Endothelial cell of umbilical vein (primary cell): Measurements from ENCODE around the gene FAM193A.

Experiments used
- CTCF ChIP-seq, 2 donors: IDR thresholded peaks; 1 replicate in 1 of 2; 2 replicates in 1 of 2; pipeline ENCODE4 v1.5.1; 2011; ENCODE audit warnings: low read length in 2 of 2, mild to moderate bottlenecking in 2 of 2, moderate library complexity in 2 of 2, control low read depth in 1 of 2, inconsistent platforms in 1 of 2, low read depth in 1 of 2; ENCODE audit not compliant: insufficient read depth in 1 of 2; ENCODE audit errors: extremely low read depth in 1 of 2
- EZH2 ChIP-seq: IDR thresholded peaks from 2 replicates; pipeline ENCODE4 v1.6.1; 2012; ENCODE audit warnings: borderline replicate concordance, low read depth, mild to moderate bottlenecking, moderate library complexity, low read length, inconsistent platforms; ENCODE audit not compliant: severe bottlenecking
- FOS ChIP-seq: IDR thresholded peaks from 2 replicates; pipeline ENCODE4 v1.6.1; 2011; ENCODE audit warnings: mild to moderate bottlenecking, low read length, moderate library complexity, borderline replicate concordance; ENCODE audit not compliant: insufficient read depth
- MAX ChIP-seq: IDR thresholded peaks from 2 replicates; pipeline ENCODE4 v1.6.1; 2011; ENCODE audit not compliant: insufficient read depth, insufficient read length
- MYC ChIP-seq: IDR thresholded peaks from one replicate; pipeline ENCODE4 v1.6.1; 2011; ENCODE audit warnings: mild to moderate bottlenecking, low read depth, low read length
- POLR2A ChIP-seq: IDR thresholded peaks from 2 replicates; pipeline ENCODE4 v1.6.1; 2012; ENCODE audit warnings: low read depth, mild to moderate bottlenecking, control low read depth, low read length
- POLR2AphosphoS5 ChIP-seq: IDR thresholded peaks from 2 replicates; pipeline ENCODE4 v1.6.1; 2012; ENCODE audit warnings: low read depth, mild to moderate bottlenecking, control low read depth, low read length, moderate library complexity; ENCODE audit not compliant: insufficient read depth

- TF ChIP-seq CTCF (IDR thresholded peaks at IDR 0.05; ENCODE audit: extremely low read depth in 1 of 2, insufficient read depth in 1 of 2, low read depth in 1 of 2, low read length in 2 of 2) (no peak), MYC (no peak), POLR2AphosphoS5 (no peak), POLR2A (no peak), EZH2 (no peak), MAX (no peak), FOS (no peak)
Measured at GRCh38 chr4:2648159-2648814, 111.8 kb downstream of the FAM193A start.
